HEK293T (cell line): ENCODE results near the gene SUSD1.

Experiments used
- CTCF ChIA-PET: fragments of 350-600 bp; formaldehyde crosslinking; extraction: SDS; loops from one replicate; lab custom pipeline; 2021; ENCODE audit warnings: antibody characterized with exemption, inconsistent platforms; lab: Yijun Ruan, JAX
- POLR2A ChIA-PET: fragments of 350-600 bp; formaldehyde crosslinking; extraction: SDS; loops from one replicate; lab custom pipeline; 2020; ENCODE audit warnings: antibody characterized with exemption, inconsistent platforms; lab: Yijun Ruan, JAX
- DNase-seq: peaks from one replicate; pipeline ENCODE4 v3.0.0; 2012; ENCODE audit warnings: mixed read lengths; ENCODE audit errors: extremely low spot score
- ARNT ChIP-seq: fragments of 450-650 bp; IDR thresholded peaks from 2 replicates; pipeline ENCODE4 v1.6.1; 2017; ENCODE audit warnings: mild to moderate bottlenecking
- BHLHE40 ChIP-seq: fragments of 450-650 bp; IDR thresholded peaks from 2 replicates; pipeline ENCODE4 v1.6.1; 2016; ENCODE audit warnings: mild to moderate bottlenecking, moderate library complexity, borderline replicate concordance
- CTBP1 ChIP-seq: fragments of 450-650 bp; IDR thresholded peaks from 2 replicates; pipeline ENCODE4 v1.6.1; 2016; ENCODE audit warnings: borderline replicate concordance
- ELF4 ChIP-seq: fragments of 450-650 bp; IDR thresholded peaks from 2 replicates; pipeline ENCODE4 v1.6.1; 2017; ENCODE audit warnings: antibody characterized with exemption
- FOXA1 ChIP-seq: fragments of 450-650 bp; IDR thresholded peaks from 2 replicates; pipeline ENCODE4 v1.6.1; 2016; ENCODE audit warnings: mild to moderate bottlenecking
- FOXK2 ChIP-seq: fragments of 450-650 bp; IDR thresholded peaks from 2 replicates; pipeline ENCODE4 v1.6.1; 2016; ENCODE audit warnings: mild to moderate bottlenecking
- FOXM1 ChIP-seq: fragments of 450-650 bp; IDR thresholded peaks from 2 replicates; pipeline ENCODE4 v1.6.1; 2017; ENCODE audit warnings: mild to moderate bottlenecking, borderline replicate concordance
- HDGF ChIP-seq: fragments of 450-650 bp; IDR thresholded peaks from 2 replicates; pipeline ENCODE4 v1.6.1; 2017; ENCODE audit warnings: antibody characterized with exemption, borderline replicate concordance
- L3MBTL2 ChIP-seq: fragments of 450-650 bp; conservative IDR thresholded peaks from 2 replicates; pipeline ENCODE4 v1.6.1; 2016; ENCODE audit warnings: mild to moderate bottlenecking
- LEF1 ChIP-seq: fragments of 450-650 bp; IDR thresholded peaks from 2 replicates; pipeline ENCODE4 v1.6.1; 2017; ENCODE audit warnings: mild to moderate bottlenecking, borderline replicate concordance
- NFRKB ChIP-seq: fragments of 450-650 bp; IDR thresholded peaks from 2 replicates; pipeline ENCODE4 v1.6.1; 2016; ENCODE audit warnings: mild to moderate bottlenecking, moderate library complexity
- SP1 ChIP-seq: fragments of 450-650 bp; IDR thresholded peaks from 2 replicates; pipeline ENCODE4 v1.6.1; 2017
- SUZ12 ChIP-seq: fragments of 450-650 bp; IDR thresholded peaks from 2 replicates; pipeline ENCODE4 v1.6.1; 2016; ENCODE audit warnings: mild to moderate bottlenecking
- TARDBP ChIP-seq: fragments of 450-650 bp; IDR thresholded peaks from 2 replicates; pipeline ENCODE4 v1.6.1; 2016
- ZNF384 ChIP-seq: fragments of 450-650 bp; IDR thresholded peaks from 2 replicates; pipeline ENCODE4 v1.6.1; 2016
- TF ChIP-seq, protein P1 (sequence below): fragments of 450-650 bp; IDR thresholded peaks from 2 replicates; pipeline ENCODE4 v1.6.1; 2016

Gene SUSD1

DNA sequence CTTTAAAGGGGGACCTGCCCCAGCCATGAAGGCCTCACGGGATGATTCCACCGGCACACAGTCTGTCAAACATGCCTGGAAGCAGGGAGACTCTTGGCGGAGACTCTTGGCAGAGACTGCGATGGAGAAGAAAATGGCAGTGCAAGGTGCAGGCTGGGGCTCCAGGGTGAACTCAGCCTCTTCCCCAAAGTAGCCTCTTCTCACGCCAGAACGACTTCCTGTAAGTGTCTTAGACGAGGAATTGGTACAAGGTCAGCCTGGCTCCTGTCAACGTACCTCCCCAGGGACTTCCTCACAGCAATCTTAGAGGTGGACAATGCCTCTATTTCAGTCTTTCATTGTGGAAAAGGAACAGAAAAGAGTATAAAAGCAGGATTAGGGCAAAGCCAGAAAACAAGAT is 169.2 kb downstream of the SUSD1 start:
- TF ChIP-seq FOXK2 (no peak), ARNT (no peak), L3MBTL2 (no peak)
- CTCF ChIA-PET = interaction anchor here (0.5 kb wide), 1 partner anchor 68 kb away, joined by 6 read pairs; no protein-coding TSS in a partner anchor
- POLR2A ChIA-PET = no interaction called here
- DNase-seq = no peak

DNA sequence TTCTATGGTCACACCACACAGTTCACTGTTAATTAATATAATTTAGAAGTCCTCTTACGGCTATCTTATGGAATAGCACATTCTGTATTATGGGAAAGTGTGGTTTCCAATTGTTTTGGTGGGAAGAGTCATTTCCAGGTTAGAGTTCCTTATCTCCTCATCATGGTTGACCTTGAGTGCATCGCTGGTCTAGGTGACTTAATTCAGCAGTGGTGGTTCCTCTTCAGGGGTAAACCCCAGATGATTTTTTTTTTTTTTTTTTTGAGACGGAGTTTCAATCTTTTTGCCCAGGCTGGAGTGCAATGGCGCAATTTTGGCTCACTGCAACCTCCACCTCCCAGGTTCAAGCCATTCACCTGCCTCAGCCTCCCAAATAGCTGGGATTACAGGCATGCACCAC is 171.6 kb downstream of the SUSD1 start:
- no peak for DNase-seq
- no peak for TF ChIP-seq TARDBP
- TF ChIP-seq SP1 = no peak
- TF ChIP-seq BHLHE40 = no peak
- TF ChIP-seq NFRKB = no peak
- TF ChIP-seq, protein P1, sequence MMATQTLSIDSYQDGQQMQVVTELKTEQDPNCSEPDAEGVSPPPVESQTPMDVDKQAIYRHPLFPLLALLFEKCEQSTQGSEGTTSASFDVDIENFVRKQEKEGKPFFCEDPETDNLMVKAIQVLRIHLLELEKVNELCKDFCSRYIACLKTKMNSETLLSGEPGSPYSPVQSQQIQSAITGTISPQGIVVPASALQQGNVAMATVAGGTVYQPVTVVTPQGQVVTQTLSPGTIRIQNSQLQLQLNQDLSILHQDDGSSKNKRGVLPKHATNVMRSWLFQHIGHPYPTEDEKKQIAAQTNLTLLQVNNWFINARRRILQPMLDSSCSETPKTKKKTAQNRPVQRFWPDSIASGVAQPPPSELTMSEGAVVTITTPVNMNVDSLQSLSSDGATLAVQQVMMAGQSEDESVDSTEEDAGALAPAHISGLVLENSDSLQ = no peak
- no peak for TF ChIP-seq FOXK2
- TF ChIP-seq CTBP1 = no peak
- TF ChIP-seq HDGF = no peak
- TF ChIP-seq ELF4 = no peak
- no peak for TF ChIP-seq FOXM1
- no peak for TF ChIP-seq ZNF384
- no peak for TF ChIP-seq FOXA1
- no peak for TF ChIP-seq SUZ12
- TF ChIP-seq LEF1 = no peak
- ChIA-PET POLR2A (interaction anchor here (1.0 kb wide), 1 partner anchor 107 kb away, joined by 4 read pairs; the partner anchor contains the start of gene UGCG), CTCF (no interaction called here)

DNA sequence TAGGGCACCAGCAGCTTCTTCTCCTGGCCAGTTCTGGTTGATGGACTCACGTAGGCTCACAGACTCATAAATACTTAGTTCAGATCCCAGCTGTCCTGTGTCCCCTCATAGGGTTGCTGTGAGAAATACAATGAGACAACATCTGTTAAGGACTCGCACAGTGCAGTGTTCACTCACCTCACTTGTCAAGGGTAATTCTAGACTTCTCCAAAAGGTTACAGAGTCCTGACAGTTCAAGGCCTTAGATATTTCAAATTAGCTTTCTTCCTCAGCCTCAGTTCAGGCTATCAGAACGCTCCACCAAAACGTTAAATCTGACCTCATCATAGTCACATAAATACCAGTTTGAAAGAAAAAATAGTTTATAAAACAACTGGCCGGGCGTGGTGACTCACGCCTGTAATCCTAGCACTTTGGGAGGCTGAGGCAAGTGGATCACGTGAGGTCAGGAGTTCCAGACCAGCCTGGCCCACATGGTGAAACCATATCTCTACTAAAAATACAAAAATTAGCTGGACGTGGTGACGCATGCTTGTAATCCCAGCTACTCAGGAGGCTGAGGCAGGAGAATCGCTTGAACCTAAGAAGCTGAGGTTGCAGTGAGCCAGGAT is 172.1 kb downstream of the SUSD1 start:
- CTCF ChIA-PET = no interaction called here
- POLR2A ChIA-PET = interaction anchor here (1.0 to 1.3 kb wide), 2 partner anchors 9 to 106 kb away, joined by 4 read pairs; partner anchors contain the start of gene UGCG
- no peak for DNase-seq
- TF ChIP-seq NFRKB (no peak), L3MBTL2 (no peak)

DNA sequence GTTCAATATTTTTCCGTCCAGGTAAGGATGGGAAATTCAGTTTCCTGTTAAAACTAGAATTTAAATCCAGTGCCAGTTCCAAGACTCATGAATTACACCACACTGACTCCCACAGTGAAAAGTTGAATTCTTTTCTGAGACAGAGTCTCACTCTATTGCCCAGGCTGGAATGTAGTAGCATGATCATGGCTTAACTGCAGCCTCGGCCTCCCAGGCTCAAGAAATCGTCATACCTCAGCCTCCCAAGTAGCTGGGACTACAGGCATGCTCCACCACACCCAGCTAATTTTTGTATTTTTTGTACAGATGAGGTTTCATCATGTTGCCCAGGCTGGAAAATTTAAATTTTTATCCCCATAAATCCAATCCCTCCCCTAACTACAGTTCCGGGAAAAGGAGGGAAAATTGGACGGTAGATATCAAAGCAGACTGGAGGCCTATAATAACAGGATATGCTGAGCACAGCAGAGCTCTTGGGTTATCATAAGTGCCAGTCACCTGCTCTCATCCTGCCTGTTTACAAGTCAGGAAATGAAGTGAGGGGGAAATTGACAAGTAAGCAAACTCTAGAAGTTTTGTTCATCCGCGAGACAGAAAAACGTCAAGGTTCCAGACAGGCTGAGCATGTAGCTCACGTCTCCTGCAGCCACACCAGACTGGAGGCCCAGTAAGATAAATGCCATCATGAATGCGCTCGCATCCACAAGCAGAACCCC is 172.8 kb downstream of the SUSD1 start:
- CTCF ChIA-PET = no interaction called here
- POLR2A ChIA-PET = interaction anchor here (1.0 to 1.3 kb wide), 3 partner anchors 10 to 106 kb away, joined by 3 to 4 read pairs (median 4); partner anchors contain the start of gene UGCG
- DNase-seq = no peak
- TF ChIP-seq L3MBTL2 (no peak), FOXA1 (no peak), FOXK2 (no peak)

DNA sequence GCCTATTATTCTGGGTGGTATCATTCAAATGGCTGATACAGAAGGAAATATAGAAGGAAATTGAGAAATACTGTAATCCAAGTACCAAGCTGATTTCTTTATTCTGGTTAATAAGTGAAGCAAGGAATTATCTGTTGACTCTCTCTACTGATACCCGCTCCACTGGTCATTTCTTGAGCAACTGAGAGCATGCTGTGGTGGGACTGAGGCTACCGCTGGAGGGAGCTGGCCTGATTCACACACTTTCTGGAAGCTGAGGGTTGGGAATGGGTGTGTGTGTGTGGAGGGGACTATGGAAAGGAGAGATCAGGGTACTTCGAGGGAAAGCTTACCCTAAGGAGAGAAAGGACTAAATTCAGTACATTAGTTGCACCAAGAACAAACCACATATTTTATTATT is 174.4 kb downstream of the SUSD1 start:
- POLR2A ChIA-PET = no interaction called here
- CTCF ChIA-PET = no interaction called here
- no peak for DNase-seq
- TF ChIP-seq CTBP1 (no peak), NFRKB (no peak), ARNT (no peak), LEF1 (no peak), SP1 (no peak), HDGF (no peak), ZNF384 (no peak), BHLHE40 (no peak), L3MBTL2 (no peak), FOXA1 (no peak), SUZ12 (no peak), FOXK2 (no peak)

DNA sequence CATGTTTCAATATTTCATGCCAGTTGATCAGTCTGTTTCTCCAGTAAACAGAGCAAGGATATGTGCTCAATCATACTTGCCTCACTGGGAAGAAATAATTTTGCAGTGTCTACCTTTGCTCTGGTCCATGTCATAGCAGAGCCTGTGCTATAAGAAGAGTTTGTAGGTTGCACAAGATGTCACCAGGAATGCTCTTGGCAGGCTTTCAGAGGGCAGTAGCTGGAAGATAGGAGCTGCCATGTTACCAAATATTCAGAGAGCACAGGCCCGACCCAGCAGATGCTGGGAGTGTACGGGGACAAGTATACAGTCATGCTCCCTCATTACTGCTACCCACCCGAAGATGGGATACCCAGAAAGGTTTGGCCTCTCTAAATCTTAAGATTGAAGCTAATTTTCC is 175.8 kb downstream of the SUSD1 start:
- DNase-seq = no peak
- CTCF ChIA-PET = interaction anchor here (0.5 kb wide), 1 partner anchor 1461 kb away, joined by 5 read pairs; no protein-coding TSS in a partner anchor
- no peak for TF ChIP-seq FOXA1
- no peak for TF ChIP-seq ZNF384
- no peak for TF ChIP-seq NFRKB
- TF ChIP-seq L3MBTL2 = no peak
- no peak for TF ChIP-seq SP1
- no peak for TF ChIP-seq FOXK2
- no peak for TF ChIP-seq ELF4
- TF ChIP-seq FOXM1 = no peak
- TF ChIP-seq BHLHE40 = no peak
- TF ChIP-seq SUZ12 = no peak
- TF ChIP-seq, protein P1 = no peak
- no peak for TF ChIP-seq HDGF
- no peak for TF ChIP-seq TARDBP
- POLR2A ChIA-PET = no interaction called here

DNA sequence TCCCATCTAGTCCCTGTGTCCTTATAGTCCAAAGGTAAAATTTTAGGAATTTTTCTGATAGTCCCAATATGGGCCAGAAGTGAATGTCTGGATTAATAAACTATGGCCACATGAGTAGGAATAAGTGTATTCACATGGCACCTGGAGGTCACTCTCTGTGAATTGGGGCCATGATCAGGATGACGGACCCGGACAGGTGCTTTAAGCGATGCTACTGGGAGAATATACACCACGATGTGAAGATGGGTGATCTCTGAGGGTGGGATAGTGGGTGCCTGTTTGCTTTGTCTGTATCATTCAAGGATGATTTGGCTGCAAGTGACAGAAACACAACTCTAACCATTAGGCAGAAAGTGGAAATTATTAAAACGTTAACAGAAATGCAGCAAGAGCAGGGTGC is 177.3 kb downstream of the SUSD1 start:
- DNase-seq = no peak
- ChIA-PET CTCF (interaction anchor here (0.5 kb wide), 1 partner anchor 239 kb away, joined by 3 read pairs; no protein-coding TSS in a partner anchor), POLR2A (no interaction called here)
- TF ChIP-seq LEF1 (no peak), ARNT (no peak), ELF4 (no peak), CTBP1 (no peak), SP1 (no peak)
